Astrocyte of the cerebellum (primary cell): ENCODE data around the gene TNKS1BP1.

Experiments
- DNase-seq: peaks from one replicate; pipeline ENCODE4 v3.0.0-alpha.2; 2011; ENCODE audit warnings: low read depth
- H3K4me3 ChIP-seq: 2 replicates; pipeline ENCODE4 v1.5.1; 2011; ENCODE audit warnings: mild to moderate bottlenecking, low read depth, low read length, moderate library complexity
- in situ Hi-C: cut with HindIII; loops from 2 replicates; pipeline ENCODE4 v1.10.0; 2017; ENCODE audit warnings: low sequenced_read_pairs
- TF ChIP-seq, protein P1 (sequence below): IDR thresholded peaks from 2 replicates; pipeline ENCODE4 v1.5.1; 2012; ENCODE audit warnings: low read length, low read depth, moderate library complexity, mild to moderate bottlenecking; ENCODE audit errors: missing control alignments

Gene TNKS1BP1

GRCh38 chr11:57353852-57354251 is 29.1 kb upstream of the TNKS1BP1 start:
- in situ Hi-C loops: no loop called here
- DNase-seq: no peak
- TF ChIP-seq, protein P1, sequence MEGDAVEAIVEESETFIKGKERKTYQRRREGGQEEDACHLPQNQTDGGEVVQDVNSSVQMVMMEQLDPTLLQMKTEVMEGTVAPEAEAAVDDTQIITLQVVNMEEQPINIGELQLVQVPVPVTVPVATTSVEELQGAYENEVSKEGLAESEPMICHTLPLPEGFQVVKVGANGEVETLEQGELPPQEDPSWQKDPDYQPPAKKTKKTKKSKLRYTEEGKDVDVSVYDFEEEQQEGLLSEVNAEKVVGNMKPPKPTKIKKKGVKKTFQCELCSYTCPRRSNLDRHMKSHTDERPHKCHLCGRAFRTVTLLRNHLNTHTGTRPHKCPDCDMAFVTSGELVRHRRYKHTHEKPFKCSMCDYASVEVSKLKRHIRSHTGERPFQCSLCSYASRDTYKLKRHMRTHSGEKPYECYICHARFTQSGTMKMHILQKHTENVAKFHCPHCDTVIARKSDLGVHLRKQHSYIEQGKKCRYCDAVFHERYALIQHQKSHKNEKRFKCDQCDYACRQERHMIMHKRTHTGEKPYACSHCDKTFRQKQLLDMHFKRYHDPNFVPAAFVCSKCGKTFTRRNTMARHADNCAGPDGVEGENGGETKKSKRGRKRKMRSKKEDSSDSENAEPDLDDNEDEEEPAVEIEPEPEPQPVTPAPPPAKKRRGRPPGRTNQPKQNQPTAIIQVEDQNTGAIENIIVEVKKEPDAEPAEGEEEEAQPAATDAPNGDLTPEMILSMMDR: no peak
- H3K4me3 ChIP-seq: no peak overlapping the region

DNA sequence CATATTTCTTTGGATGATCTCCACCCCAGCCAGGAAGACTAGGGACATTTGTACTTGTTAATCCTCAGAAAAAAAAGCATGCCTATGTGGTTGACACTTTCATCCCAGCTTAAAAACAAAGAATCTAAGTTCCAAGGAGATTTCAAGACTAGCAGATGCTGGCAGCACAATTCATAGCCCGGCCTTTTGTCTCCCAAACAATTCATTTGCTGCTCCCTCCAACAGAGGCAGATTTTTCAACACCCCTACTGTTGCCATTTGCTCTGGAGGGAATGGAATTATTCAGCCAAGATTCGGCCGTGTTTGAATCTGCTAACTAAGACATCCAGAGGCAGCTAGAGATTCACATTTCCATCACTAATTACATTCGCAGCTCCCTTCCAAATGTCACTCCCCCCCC is 28.7 kb upstream of the TNKS1BP1 start:
- in situ Hi-C loops: no loop called here
- TF ChIP-seq, protein P1: no peak
- no peak overlapping the region for H3K4me3 ChIP-seq
- DNase-seq: no peak

DNA sequence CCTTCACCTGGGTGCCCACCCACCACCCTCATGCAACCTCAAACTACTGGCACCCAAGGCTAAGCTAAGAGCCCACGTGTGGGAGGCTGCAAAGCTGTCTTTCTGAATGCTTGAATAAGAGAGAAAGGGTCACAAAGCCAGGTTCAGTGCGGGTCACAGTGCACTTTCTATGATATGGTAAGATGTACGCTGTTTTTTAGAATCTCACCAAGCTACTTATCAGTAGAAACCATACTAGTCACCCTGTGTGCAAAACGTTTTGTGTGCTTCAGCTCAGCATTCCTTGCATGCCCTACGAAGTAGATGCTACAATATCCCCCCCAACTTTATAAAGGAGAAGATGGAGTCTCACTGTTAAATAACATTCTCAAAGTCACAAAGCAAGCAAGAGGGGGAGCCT is 28.3 kb upstream of the TNKS1BP1 start:
- TF ChIP-seq, protein P1: no peak
- H3K4me3 ChIP-seq: no peak overlapping the region
- DNase-seq: no peak
- in situ Hi-C loops: no loop called here

DNA sequence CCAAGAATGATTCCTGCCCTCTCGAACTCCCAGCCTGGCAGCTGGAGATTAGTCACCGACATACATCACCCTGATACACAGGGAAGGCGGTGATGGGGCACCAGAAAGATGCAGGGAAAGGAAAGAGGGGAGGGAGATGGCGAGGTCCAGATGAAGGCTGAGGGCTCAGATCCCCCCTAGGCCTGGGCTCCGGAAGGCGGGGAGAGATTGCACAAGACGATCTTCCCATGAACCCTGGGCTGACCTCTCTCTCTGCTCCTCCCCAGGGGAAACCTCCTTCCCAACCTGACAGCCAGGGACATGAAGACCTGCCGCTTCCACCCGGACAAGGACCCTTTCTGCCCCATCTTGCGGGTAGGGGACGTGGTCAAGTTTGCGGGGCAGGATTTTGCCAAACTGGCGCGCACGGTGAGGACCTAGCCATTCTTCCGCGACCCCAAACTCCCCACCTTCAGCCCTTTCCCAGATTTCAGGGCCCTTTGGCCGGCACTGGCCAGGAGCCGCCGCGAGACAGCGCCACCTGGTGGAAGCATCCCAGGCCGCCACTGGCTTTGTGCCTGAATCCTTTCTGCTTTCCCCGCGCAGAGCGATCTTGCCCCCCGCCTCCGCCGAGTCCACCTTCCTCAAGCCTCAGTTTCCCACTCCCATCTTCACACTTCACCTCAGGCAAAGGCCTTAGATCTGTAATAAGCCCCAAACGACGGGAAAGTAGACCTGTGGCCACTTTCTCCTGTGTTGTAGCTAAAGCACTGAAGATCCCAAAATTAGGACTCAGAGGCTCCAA is 24.9 kb upstream of the TNKS1BP1 start:
- DNase-seq: no peak

GRCh38 chr11:57348636-57349313 is 24.0 kb upstream of the TNKS1BP1 start:
- in situ Hi-C loops: no loop called here
- DNase-seq: no peak
- TF ChIP-seq, protein P1: no peak
- no peak overlapping the region for H3K4me3 ChIP-seq

More for the DNA sequence above, 24.9 kb upstream of the TNKS1BP1 start:
- TF ChIP-seq, protein P1: peak; percentile 81
- in situ Hi-C loops: no loop called here
- H3K4me3 ChIP-seq: no peak overlapping the region

DNA sequence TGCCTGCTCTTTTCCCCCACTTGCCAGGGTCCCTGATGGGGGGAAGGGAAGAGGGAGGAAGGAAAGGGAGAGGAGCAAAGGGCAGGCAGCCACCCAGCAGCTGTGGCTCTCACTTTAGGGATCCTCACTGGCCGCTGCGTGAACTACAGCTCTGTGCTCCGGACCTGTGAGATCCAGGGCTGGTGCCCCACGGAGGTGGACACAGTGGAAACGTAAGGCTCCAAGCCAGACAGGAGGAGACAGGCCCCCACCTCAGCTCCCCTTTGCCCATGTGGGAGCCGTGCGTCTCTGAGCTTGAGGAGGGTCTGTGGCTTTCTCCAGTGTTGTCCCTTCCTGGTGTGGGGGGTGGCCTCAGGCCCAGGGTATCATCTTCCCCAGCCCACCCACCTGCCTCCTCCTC is 23.3 kb upstream of the TNKS1BP1 start:
- TF ChIP-seq, protein P1: no peak
- in situ Hi-C loops: no loop called here
- H3K4me3 ChIP-seq: no peak overlapping the region
- no peak for DNase-seq
